Stimulated activated CD8-positive, alpha-beta memory T cell treated with anti-CD3 and anti-CD28 coated beads, Interleukin-7, amount 100 ng/mL, for 48 hours (primary cell): ENCODE results near the gene SMAD5.

Experiments used
- DNase-seq, 2 donors: peaks; one replicate each; pipeline ENCODE4 v3.0.0-alpha.2; 2020; ENCODE audit warnings: low read depth in 1 of 2; ENCODE audit errors: extremely low read depth in 1 of 2

Gene SMAD5

GRCh38 chr5:136194576-136194975 is 61.9 kb downstream of the SMAD5 start:
- no peak for DNase-seq

GRCh38 chr5:136195971-136196820 is 63.6 kb downstream of the SMAD5 start:
- no peak for DNase-seq

GRCh38 chr5:136197462-136198142 is 65.0 kb downstream of the SMAD5 start:
- no peak for DNase-seq

- DNase-seq, result no peak
Observed at GRCh38 chr5:136198453-136198852, 65.8 kb downstream of the SMAD5 start.

- DNase-seq, result no peak
Observed at GRCh38 chr5:136199408-136199807, 66.8 kb downstream of the SMAD5 start.

- DNase-seq, result no peak
Observed at GRCh38 chr5:136200130-136200529, 67.5 kb downstream of the SMAD5 start.

GRCh38 chr5:136200761-136201160 is 68.1 kb downstream of the SMAD5 start:
- no peak for DNase-seq

GRCh38 chr5:136201870-136202269 is 69.2 kb downstream of the SMAD5 start:
- no peak for DNase-seq

GRCh38 chr5:136202469-136203205 is 70.0 kb downstream of the SMAD5 start:
- no peak for DNase-seq

GRCh38 chr5:136203303-136203922 is 70.8 kb downstream of the SMAD5 start:
- no peak for DNase-seq

- no peak for DNase-seq
Observed at GRCh38 chr5:136205061-136205702, 72.5 kb downstream of the SMAD5 start.

- DNase-seq, result no peak
Observed at GRCh38 chr5:136205941-136206340, 73.3 kb downstream of the SMAD5 start.

GRCh38 chr5:136206361-136206760 is 73.7 kb downstream of the SMAD5 start:
- DNase-seq, result no peak

- DNase-seq, result no peak
Observed at GRCh38 chr5:136207631-136208030, 75.0 kb downstream of the SMAD5 start.

- no peak for DNase-seq
Observed at GRCh38 chr5:136208916-136209315, 76.3 kb downstream of the SMAD5 start.

GRCh38 chr5:136209346-136209910 is 76.8 kb downstream of the SMAD5 start:
- no peak for DNase-seq

- no peak for DNase-seq
Observed at GRCh38 chr5:136210259-136210658, 77.6 kb downstream of the SMAD5 start.

- no peak for DNase-seq
Observed at GRCh38 chr5:136211282-136212040, 78.8 kb downstream of the SMAD5 start.

- DNase-seq, result peak; percentile 3 to 16
Observed at GRCh38 chr5:136212252-136212721, 79.6 kb downstream of the SMAD5 start.
